CD4-positive, alpha-beta T cell treated with Interleukin-15 for 1 hour (primary cell): ENCODE data around the gene KAT7.

Experiments used
- DNase-seq: peaks from one replicate; pipeline ENCODE4 v3.0.0-alpha.2; 2020

KAT7 gene

DNA sequence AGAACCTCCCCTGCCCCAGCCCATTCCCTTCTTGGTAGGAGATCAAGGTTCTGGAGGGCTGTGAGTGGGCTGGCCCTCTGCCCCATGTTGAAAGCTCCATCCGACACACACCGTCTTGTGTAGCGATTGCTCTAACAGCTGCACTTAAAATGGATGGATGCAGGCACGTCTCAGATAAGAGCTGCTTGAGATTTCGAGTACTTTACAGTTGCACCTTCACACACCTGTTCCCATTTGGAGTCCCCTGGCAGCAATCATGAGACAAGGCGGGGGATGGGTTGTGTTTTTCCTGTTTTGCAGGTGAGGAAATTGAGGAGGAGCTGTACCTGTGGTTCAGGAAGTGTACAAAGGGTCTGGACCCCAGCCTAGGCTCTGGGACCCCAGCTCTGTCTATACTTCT, 85.0 kb downstream of the KAT7 start:
- DNase-seq = no peak

DNA sequence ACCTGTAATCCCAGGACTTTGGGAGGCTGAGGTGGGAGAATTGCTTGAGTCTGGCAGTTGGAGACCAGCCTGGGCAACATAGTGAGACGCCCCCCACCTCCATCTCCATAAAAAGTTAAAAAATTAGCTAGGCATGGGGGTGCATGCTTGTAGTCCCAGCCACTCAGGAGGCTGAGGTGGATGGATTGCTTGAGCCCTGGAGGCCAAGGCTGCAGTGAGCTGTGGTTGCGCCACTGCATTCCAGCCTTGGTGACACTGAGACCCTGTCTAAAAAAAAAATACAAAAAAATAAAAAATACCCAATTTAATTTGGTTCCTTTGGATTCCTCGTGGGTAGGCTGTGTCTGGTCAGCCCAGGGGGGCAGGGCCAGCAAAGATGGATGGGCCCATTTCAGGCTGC, 85.4 kb downstream of the KAT7 start:
- no peak for DNase-seq

- no peak for DNase-seq
Measured at GRCh38 chr17:49874911-49875310, 86.4 kb downstream of the KAT7 start.

GRCh38 chr17:49875685-49876084, 87.2 kb downstream of the KAT7 start:
- DNase-seq = no peak

DNA sequence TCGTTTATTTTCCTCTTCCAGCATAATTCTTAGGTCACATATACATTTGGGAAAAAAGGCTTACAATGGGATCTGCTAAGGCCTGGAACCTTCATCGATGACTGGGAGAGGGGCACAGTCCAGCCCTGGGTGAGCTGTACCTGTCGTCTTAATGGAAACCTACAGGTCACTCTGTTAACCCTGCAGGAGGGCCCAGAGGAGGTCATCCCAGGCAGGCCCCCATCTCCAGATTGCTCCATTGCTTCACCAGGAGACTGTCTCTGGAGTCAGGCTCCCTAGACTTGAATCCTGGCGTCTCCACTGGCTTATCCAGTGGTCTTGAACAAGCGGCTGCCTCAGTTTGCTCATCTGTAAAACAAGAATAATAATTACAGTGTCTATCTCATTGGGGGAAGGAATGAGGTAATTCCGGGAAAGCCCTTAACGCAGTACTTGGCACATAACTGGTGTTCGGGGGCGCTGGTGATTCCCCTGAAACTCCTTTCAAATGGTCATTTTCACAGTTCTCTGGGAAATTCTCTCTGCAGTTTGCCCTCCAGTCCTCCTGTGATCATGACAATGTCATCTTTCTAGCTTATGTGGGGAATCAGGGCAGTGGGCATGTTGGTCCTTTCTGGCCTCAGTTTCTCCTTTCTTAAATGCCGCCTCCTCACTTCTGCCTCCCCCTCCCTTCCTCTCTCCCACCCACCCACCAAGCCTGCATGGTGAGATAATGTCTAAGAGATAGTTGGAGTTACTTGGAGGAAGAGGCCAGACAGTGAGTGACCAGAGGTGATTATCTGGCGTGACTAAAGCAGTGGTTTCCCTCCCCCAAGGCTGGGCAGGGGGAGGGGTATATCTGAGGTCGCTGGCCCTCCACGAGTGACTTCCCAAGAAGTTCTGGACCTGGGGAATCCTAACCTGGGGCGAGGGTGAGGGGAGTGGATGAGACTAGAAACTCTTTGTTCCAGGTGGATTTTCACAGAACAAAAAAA, 90.7 kb downstream of the KAT7 start:
- no peak for DNase-seq

GRCh38 chr17:49880291-49881053, 92.0 kb downstream of the KAT7 start:
- peak; percentile 67 for DNase-seq

GRCh38 chr17:49881054-49881402, 92.5 kb downstream of the KAT7 start:
- no peak for DNase-seq

GRCh38 chr17:49882434-49882833, 94.0 kb downstream of the KAT7 start:
- DNase-seq = no peak
